AML-193 (cell line): ENCODE measurements around the gene HEXIM1.

Source experiments
- DNase-seq, 2 experiments: peaks; one replicate each; lab custom pipeline; 2025; lab: John Stamatoyannopoulos, UW

The HEXIM1 gene

DNA sequence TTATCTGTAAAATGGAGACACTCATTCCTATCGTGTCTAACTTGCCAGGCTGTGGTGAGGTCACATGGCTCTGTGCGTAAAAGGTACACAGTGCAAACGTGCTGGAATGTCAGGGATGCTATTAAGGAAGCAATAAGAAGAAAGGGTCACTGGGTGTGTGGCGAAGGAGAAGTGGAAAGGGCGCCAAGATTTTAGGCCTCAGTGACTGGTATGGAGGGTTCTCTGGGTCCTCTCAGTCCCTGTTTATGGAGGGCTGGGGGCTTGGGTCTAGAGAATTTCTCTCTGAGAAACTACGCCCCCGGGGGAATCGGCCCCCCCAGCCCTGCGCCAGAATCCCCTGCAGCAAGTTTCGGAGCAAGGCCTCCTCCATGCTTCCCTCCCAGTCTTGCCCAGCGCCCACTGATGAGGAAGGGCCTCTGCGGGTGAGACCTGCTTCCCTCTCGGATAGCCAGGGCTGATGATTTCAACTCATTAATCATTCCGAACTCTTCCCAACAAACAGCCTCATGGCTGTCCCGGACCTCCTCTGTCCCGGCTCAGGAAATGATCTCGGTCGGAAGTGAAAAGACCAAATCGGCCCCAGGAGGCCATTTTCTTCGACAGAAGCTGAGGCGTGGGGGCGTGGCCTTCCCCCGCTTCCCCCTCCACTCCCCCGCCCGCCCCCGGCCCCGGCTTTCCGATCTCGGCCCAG is 1.2 kb upstream of the HEXIM1 start:
- peak; percentile 82 to 90 for DNase-seq

DNA sequence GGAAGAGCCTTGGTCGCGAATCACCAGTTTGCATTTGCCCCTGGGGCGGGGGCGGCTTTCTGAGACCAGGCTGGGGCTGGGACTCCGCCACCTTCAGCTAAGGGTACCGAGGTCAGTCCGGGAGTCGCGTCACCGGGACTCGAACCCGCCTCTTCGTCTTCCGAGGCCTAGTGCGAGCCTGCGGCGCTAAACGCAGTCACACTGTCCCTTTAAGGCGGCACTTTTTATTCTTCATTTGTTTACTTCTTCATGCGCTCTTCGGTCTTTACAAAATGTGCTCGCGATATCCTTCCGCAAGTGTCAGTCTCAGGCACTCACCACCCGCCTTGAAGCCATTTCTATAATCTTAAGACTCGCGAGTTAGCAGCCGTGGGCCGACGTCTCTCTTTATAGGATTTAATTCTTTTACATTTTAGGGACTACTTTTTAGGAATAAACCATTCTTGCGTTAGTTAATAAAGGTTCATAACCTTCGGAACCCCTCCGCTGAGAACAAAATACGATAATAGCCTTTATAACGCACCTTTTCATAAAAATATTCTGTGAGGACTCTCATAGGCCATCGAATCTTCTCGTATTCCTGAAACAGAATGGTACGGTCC is 593 bp upstream of the HEXIM1 start:
- DNase-seq = peak; percentile 97 to 98

- peak; percentile 73 to 77 for DNase-seq
These were observed 878 bp downstream of the HEXIM1 start for GRCh38 chr17:45149037-45149668.

GRCh38 chr17:45149669-45150664 is 1.7 kb downstream of the HEXIM1 start:
- peak; percentile 61 to 66 for DNase-seq

GRCh38 chr17:45150911-45151809 is 2.9 kb downstream of the HEXIM1 start:
- peak; percentile 23 to 46 for DNase-seq

GRCh38 chr17:45155029-45155428 is 6.8 kb downstream of the HEXIM1 start:
- no peak for DNase-seq

- DNase-seq = no peak
These were observed 7.2 kb downstream of the HEXIM1 start for GRCh38 chr17:45155483-45155882.

DNA sequence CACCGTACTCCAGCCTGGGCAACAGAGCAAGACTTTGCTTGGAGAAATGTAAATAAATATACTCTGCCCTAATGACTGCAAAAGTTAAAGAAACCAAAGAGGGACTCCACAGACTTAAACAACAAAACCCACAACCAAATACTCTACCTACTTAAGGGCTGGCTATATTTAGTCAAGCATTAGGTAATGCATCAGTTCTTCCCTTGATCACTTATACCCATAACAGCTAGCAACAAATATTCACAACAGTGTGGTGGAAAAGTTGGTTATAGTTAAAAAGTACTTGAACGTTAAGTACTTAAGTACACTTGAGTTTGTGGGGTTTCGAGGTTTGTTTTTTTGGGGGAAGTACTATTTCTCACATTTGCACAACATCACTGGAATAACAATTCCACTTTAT is 8.0 kb downstream of the HEXIM1 start:
- no peak for DNase-seq

- peak; percentile 36 to 50 for DNase-seq
These were observed 12.4 kb downstream of the HEXIM1 start for GRCh38 chr17:45160447-45161287.

GRCh38 chr17:45161288-45162024 is 13.2 kb downstream of the HEXIM1 start, which contains the start of gene HEXIM2:
HEXIM2 (plus strand) TSS chr17:45161875; CDS start chr17:45162794, 919 bp downstream.
- peak; percentile 100 for DNase-seq

- no peak for DNase-seq
These were observed 13.9 kb downstream of the HEXIM1 start for GRCh38 chr17:45162025-45162687.

DNA sequence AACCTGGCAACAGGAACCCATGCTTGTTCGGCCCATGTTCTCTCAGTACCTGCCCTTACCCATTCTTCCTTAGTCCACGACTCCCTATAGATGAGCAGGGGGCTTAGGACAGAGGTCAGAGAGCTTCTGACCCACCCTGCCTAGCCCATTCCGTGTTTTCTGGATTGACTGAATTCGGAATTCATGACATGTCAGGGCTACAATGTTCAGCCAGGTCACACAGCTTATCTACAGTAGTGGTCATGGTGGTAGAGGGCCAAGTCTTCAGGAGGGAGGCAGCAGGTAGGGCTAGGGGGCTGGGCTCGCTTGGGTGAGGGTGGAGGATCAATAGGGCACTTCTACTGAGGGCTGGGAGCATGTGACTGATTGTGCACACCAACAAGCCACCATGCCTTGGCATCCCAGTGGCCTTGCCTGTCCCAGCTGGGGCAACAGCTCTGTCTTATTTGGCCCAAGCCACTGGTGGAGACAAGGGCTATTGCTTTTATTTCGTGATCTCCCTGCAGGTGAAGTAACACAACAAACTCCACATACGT is 16.5 kb downstream of the HEXIM1 start:
- no peak for DNase-seq

DNA sequence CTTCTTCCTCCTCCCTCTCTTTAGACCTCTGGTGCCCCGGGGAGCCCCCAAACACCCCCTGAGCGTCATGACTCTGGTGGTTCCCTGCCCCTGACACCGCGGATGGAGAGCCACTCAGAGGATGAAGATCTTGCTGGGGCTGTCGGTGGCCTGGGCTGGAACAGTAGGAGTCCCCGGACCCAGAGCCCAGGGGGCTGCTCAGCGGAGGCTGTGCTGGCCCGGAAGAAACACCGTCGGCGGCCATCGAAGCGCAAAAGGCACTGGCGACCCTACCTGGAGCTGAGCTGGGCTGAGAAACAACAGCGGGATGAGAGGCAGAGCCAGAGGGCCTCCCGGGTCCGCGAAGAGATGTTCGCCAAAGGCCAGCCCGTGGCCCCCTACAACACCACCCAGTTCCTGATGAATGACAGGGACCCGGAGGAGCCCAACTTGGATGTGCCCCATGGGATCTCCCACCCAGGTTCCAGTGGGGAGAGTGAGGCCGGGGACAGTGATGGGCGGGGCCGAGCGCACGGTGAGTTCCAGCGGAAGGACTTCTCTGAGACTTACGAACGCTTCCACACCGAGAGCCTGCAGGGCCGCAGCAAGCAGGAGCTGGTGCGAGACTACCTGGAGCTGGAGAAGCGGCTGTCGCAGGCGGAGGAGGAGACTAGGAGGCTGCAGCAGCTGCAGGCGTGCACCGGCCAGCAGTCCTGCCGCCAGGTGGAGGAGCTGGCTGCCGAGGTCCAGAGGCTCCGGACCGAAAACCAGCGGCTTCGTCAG is 20.9 kb downstream of the HEXIM1 start:
- no peak for DNase-seq

DNA sequence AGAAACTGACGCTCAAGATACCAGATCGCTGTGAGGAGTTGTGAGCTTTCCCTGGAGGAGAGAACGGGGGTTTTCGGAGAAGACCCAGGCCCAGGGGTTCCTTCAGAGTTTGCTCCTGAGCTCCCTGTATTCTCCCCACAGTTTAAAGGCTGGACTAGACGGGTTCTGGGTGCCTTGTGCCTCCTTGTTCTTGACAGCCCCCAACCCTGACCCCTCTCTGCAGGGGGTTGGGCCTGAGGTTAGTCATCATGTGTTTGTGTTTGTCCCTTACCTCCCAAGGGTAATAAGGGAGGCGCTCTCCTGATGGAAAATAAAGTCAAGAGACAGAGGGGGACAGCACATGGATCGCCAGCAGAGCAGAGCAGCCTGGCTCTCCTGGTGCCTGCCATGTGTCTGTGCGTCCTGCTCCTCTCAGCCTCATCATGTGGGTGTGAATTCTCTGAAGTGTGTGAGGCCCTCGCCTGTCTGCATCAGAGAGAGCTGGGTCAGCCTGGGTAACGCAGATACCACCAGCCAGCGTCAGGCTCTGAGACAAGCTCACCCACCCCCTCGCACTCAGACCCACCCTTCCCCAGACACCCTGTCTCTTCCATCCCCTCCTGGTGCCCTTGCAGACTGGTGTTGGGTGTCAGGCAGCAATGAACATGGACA is 22.1 kb downstream of the HEXIM1 start:
- no peak for DNase-seq

DNA sequence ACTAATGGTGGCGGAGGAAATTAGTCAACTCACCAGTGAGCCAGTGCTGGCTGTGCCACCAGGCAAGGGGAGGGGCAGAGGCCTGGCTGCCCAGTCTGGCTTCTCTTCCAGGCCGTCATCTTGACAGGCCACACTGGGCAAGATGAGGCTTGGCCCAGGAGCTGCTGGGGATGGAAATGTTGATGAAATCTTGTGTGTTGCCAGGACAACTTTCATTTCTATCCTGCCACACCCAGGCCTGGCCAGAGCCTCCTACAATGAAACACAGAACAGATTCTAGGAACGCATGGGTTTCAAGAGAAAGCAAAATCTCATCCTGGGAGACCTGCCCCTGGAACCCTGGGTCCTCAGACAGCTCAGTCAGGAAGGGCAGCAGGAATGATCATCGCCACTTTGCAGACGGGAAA is 22.7 kb downstream of the HEXIM1 start:
- DNase-seq = no peak

DNA sequence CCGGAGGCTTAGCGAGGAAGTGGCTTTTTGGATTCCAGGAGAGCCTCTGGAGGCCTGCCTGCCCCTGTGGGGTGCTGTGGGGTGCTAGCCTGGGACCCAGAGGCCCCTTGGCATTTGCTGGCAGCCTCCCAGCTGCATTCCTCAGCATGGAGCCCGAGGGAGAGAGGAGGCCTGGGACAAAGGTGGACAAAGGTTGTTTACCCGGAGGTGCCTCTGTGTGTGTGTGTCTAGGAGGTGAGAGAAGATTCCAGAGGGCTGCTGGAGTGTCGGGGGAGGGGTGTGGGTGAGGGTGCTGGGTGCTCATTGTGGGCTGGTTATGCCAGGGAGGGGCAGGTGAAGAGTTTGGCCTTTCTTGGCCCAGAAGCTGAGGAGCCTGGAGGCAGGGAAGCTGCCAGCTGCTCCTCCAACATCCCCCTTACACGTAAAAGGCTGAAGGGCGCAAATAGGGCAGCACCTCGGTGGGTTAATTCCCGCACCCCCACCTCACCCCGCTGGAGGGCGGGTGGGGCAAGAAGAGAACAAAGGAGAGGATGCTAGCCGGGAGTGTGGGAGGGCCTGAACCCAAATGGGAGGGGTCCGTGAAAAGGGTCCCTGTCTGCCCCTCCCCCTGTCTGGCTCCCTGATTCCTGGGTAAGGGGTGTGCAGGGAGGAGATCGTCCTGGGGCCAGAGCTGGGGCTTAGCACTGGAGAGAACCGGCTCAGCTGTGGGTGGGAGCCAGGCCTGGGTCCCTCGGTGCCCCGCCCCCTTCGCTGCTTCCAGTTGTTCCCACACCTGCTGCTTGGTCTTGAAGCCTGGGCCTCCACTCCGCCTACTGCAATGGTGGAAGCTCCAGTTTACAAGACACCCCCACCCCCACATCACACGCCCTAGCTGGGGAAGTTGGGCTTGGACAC is 23.3 kb downstream of the HEXIM1 start:
- no peak for DNase-seq
